ENCODE results near the gene SNRPD2.
"Not testable (repeated sequence)": the region's sequence is repeated elsewhere in the genome, so short reads cannot be mapped to it uniquely, and the experiment has no call there.

SNRPD2 gene

DNA sequence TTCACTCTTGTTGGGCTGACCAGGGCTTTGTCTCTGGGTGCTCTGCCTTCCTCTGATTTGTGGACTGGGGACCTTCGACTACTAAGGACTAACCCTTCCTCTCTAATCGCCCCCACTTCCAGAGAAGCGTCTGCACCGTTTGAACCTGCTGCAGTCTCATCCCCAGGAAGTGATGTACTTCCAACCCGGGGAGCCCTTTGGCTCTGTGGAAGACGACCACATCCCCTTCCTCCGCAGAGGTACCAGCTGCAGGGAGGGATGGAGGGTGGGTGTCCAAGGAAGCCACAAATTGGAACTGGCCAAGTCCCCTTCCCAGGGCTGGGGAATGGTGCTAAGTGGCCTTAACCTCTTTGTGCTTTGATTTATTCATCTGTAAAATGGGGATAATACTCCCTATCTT, 9.9 kb upstream of the SNRPD2 start:
- no peak for DNase-seq

DNA sequence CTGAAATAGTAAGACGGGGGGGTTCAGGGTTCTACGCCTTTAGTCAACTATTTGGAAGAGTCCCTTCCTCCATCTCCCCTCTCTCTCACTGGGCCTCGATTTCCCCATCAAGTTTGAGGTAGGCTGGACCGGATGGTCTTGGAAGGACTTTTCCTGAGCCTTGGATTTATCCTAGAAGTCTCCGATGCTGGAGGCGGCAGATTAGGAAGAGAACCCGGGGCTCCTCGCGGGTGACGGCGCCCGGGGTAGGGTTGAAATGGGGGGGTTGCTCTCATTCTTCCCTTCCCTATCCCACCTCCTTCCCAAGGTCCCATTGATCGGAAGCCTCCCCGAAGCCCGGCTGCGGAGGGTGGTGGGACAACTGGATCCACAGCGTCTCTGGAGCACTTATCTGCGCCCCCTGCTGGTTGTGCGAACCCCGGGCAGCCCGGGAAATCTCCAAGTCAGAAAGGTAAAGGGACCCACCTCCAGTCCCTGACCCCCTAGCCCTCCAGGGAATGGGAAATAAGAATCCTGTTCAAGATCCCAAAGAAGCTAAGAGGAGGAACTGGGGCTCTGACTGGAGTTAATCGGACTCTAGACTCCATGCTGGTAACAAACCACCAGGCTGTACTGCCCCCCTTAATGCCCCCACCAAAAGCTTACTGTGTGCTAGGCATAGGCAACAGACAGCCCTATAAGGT, 1.5 kb upstream of the SNRPD2 start:
- peak; percentile 15 to 82 for DNase-seq

DNA sequence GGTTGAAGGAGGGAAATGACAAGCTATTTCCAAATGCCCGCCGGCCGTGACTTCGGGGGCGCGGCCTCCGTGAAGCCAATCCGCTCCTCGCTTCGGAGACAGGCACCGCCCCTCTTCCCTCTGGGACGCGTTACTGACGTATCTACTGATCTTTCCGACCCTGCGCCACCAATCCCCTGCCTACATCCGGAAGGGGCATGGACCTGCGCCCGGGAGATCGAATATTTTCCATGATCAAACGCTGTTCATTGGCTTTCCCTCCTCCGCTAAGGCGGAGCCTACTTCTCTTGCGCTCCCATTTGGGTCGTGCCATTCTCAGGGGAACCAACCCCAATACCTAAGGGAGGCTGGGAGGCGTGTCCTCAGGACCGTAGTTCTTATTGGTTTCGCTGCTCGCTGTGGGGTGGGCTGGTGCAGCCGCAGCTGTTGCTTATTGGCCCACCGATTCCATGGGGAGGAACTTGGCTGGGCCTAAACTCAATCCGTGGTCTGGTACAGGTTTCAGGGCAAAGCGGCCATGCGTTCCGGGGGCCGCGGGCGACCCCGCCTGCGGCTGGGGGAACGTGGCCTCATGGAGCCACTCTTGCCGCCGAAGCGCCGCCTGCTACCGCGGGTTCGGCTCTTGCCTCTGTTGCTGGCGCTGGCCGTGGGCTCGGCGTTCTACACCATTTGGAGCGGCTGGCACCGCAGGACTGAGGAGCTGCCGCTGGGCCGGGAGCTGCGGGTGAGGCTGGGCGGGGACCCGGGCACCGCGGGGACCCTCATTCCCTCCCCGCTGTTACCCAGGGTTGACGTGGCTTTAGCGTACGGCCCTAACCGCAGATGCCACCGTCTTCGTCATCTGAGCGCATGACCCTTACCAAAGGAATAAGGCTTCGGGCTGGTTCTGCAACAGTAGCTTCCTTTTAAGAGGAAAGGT, 693 bp upstream of the SNRPD2 start, which contains the start of gene QPCTL:
Gene QPCTL (plus strand): TSS at position 480 of the 919 bp plus-strand sequence. CDS start 38 bp downstream, at position 518.
- DNase-seq = peak; percentile 99

DNA sequence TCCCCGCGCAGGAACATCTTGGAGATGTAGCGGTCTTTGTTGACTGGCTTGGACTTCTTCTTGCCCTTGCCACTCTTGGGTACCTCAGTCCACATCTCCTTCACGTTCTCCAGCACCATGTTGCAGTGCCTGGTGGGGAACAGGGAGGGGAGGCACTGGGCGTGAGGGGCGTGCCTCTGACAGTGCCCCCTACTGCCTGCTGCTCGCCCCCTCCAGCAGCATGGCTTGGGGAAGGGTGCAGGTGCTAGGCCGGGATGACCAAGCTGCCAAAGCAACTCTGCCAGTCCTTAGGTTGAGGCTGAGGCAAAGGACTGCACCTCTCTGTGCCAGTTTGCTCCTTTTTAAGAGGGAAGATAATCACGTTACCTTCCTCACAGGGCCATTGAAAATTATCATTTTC, 4.2 kb downstream of the SNRPD2 start:
- no peak for DNase-seq

DNA sequence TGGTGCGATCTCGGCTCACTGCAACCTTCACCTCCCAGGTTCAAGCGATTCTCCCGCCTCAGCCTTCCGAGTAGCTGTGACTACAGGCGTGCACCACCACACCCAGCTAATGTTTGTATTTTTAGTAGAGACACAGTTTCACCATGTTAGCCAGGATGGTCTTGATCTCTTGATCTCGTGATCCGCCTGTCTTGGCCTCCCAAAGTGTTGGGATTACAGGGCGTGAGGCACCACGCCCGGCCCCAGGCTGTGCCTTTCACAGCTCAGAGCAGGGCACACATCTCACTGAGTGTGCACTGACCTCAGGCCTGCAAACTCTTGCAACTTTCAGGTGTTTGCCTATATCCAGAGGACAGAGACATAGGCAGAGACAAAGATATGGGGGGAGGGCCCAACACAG, 6.7 kb downstream of the SNRPD2 start:
- DNase-seq = not testable (repeated sequence)

DNA sequence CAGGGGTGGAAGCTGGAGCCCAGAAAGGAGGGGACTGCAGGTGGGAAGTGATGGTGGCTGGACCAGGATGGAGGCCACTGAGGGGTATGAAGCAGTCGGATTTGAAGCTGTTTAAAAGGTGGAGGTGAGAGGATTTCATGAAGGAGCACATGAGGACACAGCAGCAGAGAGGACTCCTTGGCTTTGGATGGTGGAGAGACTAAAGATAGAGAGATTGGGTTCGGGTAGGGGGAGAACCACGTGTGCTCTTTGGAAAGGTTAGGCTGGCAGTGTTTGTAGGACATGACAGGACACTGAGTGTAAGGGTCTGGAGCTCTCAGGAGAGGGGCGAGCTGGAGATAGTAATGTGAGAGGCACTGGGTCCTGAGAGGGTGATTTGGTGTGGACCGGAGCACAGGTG, 8.8 kb downstream of the SNRPD2 start:
- no peak for DNase-seq

DNA sequence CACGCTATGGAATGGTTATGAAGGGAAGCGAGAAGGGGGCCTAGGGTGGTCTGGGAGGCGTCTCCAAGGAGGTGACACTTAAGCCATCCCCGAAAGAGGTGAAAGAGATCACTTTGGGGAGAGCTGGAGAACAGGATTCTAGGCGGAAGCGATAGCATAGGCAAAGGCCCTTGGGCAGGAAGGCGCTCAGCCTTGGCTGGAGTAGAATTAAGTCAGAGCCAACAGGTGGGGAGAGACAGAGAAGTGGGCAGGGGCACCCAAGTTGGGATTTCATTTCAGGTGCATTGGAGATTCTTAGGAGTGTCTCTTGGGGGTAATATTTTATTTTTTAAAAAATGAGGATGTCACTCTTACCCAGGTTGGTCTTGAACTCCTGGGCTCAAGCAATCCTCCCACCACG, 9.6 kb downstream of the SNRPD2 start:
- DNase-seq = no peak

DNA sequence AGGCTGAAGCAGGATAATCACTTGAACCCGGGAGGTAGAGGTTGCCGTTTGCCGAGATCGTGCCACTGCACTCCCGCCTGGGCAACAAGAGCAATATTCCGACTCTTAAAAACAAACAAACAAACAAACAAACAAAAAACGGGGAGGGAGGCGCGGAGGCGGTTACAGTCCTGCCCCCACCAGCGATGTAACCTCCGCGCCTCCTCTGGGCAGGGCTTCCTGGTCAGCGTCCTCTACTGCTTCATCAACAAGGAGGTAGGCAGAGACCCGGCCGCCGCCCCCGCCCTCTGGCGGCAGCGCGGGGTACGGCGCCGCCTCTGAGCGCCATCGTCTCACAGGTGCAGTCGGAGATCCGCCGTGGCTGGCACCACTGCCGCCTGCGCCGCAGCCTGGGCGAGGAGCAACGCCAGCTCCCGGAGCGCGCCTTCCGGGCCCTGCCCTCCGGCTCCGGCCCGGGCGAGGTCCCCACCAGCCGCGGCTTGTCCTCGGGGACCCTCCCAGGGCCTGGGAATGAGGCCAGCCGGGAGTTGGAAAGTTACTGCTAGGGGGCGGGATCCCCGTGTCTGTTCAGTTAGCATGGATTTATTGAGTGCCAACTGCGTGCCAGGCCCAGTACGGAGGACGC, 10.2 kb downstream of the SNRPD2 start:
- peak; percentile 50 to 85 for DNase-seq

DNA sequence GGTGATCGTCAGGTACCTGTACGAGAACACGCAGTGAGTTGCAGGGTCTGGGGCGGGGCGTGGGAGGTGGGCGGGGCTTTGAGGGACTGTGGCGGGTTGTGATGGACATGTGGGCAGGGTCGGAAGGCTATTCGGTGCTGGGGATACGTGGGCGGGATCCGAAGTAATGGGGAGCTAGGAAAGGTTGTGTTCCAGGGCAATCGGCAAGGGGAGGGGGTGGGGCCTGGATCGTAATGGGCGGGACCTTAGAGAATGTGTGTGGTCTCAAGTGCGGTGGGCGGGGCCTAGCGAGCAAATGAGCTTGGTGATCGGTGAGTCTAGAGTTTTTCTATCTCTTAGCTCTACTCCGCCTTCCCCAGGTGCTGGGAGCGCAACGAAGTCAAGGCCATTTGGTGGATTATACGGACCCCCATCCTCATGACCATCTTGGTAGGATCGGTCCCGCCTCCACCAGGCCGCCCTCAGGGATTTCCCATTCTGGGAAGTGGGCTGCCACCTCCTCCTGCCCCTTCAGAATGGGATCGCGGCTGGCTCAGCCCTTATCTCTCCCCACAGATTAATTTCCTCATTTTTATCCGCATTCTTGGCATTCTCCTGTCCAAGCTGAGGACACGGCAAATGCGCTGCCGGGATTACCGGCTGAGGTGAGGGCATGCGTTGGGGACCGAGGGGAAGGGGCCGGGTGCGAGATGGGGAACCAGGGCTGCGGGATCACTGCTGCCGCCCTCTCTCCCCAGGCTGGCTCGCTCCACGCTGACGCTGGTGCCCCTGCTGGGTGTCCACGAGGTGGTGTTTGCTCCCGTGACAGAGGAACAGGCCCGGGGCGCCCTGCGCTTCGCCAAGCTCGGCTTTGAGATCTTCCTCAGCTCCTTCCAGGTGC, 14.2 kb downstream of the SNRPD2 start:
- DNase-seq = peak; percentile 97 to 99

DNA sequence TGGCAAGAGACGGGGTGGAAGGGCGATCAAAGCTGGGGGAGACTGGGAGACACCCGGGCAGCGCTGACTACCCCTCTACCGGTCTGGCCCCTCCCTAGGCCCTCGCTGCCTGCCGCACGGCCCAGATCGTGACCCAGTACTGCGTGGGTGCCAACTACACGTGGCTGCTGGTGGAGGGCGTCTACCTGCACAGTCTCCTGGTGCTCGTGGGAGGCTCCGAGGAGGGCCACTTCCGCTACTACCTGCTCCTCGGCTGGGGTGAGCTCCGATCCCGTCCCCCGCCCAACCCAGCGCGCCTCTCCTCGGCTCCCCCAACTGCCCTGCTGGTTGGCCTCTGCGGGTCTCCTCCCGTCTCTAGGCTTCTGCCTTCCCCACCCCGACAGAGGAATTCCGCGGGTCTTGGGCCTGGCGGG, 14.9 kb downstream of the SNRPD2 start:
- peak in 1 of 2 experiments; percentile 58 for DNase-seq

DNA sequence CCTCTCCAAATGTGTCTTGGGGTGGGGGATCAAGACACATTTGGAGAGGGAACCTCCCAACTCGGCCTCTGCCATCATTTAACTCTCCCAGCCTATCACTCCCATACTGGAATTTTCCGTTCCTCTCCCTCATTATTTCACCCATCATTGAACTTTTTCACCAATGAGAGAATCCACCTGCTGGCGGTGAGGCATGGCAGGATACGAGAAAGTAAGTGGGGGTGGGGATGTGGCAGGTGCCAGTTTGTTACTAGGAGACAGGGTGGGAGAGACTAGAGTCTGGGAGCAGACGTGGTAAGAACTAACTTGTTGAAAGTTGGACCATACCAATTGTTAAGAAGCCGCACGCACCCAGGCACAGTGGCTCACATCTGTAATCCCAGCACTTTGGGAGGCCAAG, 16.8 kb downstream of the SNRPD2 start:
- DNase-seq = peak; percentile 13 to 50

DNA sequence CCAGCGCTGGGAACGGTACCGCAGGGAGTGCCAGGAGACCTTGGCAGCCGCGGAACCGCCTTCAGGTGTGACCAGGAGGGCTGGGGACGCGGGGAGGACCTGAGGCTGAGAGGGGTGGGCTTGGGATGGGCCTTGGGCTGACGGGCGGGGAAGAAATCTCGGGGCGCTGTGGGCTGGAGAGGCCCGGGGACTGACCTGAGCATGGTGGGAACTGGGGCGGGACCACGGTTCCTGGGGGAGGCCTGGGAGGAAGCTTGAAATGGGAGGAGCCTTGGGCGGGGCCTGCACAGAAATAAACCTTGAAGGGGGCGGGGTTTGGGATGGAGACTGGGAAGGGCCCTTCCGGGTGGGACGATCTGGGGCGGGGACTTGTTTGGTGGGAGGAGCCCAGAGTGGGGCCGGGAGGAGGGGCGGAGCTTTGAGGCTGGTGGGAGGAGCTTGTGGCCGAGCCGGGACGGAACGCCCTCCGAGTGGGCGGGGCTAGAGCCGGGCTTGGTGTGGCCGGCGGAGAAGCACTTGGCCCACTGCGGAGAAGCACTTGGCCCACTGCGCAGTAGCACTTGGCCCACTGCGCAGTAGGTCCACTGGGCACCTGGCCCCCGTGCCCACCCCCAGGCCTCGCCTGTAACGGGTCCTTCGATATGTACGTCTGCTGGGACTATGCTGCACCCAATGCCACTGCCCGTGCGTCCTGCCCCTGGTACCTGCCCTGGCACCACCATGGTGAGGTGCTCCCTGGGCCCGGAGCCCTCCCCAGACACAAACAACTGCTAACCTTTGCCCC, 20.9 kb downstream of the SNRPD2 start:
- peak; percentile 45 to 91 for DNase-seq

DNA sequence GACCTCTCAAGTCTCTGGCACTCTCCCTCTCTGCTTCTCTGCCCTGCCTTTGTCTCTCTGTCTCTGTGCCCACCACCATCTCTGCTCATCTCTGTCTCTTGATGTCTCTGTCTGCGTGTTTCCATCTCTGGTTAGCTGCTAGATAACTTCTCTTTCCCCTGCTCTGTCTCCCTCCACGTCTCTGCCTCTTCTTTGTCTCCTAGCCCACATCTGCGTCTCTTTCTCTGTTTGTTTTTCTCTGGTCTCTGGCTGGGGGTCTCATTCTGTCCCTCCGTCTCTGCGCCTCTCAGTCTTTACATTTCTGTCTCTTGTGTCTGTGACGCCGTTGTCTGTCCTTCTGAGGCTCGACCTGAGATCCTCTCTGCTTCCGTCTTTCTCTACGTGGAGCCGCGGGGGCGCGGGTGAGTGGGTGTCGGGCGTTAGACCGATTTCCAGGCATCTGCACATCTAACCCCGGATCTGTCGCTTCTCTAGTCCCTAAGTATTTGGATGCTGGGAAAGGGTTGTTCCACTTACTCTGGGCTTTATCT, 23.3 kb downstream of the SNRPD2 start:
- DNase-seq = no peak

DNA sequence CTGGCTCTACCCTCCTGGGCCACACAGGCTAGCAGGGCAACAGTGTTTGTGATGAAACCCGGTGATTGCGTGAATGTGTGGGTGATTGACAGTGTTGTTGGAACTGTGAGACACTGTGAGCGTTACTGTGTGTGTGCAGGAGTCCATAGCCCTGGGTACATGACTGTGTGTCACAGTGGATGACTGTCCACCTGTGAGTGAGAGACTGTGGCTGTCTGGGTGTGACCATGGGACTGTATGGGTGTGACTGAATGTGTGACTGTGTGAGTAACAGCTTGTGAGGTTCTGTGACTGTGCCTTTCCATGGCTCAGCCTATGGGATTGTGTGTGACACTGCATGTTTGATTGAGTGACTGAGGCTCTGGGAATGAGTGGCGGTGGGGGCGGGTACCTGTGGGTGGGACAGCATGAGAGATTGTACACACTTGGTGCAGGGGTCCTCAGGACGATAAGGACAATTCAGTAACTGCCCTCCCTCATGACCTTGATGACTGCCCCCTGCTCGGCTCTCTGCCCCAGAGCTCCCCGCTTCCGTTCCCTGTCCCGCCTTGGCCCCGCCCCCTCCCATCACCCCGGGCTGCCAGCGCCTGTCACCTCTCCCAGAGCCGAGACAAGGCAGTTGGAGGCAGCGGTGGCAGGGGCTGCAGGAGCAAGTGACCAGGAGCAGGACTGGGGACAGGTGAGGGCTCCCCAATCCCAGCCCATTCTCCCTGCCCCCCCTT, 24.0 kb downstream of the SNRPD2 start, which contains the start of gene GIPR:
Gene GIPR (plus strand): TSS at position 602 of the 722 bp plus-strand sequence. CDS start 1,300 bp downstream, outside the sequence.
- peak in 1 of 2 experiments; percentile 61 for DNase-seq

DNA sequence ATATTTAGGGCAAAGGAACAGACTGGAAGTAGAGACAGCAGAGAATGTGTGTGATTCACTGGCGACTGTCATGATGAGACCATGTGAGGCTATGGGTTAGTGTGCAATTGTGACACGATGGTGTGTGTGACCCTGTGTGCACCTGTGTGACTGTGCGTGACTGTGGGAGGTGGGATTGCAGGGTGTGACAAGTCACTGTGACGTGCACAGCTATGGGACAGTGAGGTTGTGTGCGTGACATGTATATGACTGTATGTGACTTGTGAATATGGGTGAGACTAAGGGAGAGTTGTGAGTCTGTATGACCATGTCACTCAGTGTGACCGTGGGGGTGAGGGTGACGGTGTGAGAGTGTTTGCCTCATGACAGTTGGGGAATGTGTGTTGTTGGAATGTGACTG, 27.2 kb downstream of the SNRPD2 start:
- DNase-seq = no peak

DNA sequence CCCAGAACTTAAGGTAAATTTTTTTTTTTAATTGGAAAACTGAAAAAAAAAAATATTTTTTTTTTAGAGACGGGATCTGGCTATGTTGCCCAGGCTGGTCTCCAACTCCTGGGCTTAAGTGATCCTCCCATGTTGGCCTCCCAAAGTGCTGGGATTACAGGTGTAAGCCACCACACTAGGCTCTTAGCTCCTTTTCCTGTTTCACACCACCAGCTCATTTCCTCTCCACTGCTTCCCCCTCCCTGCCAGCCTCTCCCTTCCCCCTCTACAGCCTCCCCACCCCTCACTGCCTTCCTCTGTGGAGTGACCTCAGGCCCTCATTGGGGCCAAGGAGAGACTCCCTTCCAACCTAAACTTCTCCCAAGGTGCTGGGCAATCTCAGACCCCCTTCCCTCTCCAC, 28.0 kb downstream of the SNRPD2 start:
- no peak for DNase-seq

DNA sequence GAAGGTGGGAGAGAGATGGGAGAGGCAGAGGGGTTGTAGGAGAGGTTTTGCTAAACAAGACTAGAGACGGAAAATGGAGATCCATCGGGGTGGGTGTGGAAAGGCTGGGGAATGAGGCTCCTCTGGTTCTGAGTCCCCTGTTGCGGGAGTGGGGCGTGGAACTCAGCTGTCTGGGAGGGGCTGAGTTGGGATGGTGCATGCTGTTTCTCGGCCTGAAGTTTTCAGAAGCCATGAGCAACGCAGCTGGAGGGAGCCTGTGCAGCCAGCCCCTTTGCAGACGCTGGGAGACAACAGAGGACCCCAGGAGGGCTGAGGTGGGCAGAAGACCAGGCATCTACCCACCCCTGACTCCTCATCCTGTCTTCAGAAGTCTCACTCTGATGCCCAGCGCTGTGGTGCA, 31.1 kb downstream of the SNRPD2 start:
- DNase-seq = no peak

DNA sequence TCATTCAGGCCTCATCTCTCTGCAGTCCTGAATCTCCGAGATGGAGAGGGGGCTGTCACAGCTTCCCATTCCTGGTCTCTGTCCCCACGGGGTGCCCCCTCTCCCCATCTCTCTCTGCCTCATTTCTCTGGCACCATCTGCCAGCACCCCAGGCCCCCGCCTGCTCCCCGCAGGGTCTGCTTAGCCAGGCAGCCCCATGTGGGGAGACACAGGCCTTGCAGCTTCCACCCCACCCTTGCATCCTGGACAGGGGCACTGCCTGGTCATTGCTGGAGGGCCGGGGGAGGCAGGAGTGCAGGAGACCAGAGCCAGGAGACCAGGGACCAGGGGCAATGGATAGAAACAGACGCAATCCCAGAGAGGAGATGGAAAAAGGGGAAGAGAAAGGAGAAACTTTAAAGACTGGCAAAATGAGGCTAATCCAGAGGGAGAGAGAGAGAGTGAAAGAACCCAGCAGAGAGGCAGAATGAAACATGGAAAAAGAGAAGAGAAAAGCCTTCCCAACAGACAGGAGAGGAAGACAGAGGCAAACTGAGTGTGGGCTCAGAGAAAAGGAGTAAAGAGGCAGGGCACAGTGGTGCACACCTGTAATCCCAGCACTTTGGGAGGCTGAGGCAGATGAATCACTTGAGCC, 32.5 kb downstream of the SNRPD2 start:
- DNase-seq = no peak

DNA sequence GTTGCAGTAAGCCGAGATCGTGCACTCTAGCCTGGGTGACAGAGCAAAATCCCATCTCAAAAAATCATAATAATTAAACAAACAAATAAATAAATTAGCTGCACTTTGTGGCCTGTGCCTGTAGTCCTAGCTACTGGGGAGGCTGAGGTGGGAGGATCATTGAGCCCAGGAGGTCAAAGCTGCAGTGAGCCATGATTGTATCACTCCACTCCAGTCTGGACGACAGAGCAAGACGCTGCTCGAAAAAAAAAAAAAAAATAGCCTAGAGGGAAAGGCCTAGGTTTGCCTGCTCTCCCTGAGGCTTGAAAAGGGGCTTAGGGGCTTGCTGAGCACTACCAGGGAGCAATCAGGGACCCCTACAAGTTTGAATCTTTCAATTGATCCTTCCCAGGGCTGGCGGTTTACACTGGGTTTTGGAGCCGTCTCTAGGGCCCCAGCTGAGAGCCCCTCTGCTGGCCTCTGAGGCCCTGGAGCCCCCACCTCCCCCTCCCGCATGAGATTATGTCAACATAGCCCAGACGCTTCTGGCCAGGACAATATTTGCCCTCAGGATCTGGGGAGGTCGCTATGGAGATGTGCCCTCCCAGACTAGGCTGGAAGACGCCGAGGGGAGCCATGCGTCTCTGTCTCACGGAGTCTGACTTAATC, 34.1 kb downstream of the SNRPD2 start:
- no peak for DNase-seq

DNA sequence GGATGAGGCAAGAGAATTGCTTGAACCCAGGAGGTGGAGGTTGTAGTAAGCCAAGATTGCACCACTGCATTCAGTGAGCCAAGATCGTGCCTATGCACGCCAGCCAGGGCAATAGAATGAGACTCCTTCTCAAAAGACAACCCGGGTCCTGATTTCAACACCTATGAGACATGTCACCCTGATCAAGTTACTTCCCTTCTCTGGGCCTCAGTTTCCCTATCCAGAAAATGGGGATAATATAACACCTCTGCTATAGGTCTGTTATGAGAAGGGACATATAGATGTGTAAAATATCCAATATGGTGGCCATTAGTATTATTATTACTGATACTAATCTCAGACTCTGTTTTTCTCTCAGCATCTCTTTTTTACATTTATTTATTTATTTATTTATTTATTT, 36.7 kb downstream of the SNRPD2 start:
- DNase-seq = no peak
